HepG2 (cell line): Measurements from ENCODE around the gene FLAD1. TPM values are rescaled to one million over a fixed set of nuclear protein-coding genes. Genes with fewer than 3 reads are reported as not detected.

Experiments used
- AGO2 ChIP-seq: fragments of 200-400 bp; formaldehyde crosslinking; optimal IDR thresholded peaks from 2 replicates; pipeline ENCODE3; 2017; ENCODE audit warnings: mild to moderate bottlenecking, low read depth, low read length, moderate library complexity
- EHMT2 ChIP-seq: fragments of 200-600 bp; sonication (generic); IDR thresholded peaks from 2 replicates; pipeline ENCODE4 v1.7.0; 2017; ENCODE audit warnings: antibody characterized with exemption, low read depth, low read length, borderline replicate concordance
- EP300 ChIP-seq, 3 experiments: sonication (generic) in 1 of 3; formaldehyde crosslinking in 1 of 3; IDR thresholded peaks; 2 replicates each; pipeline versions ENCODE4 v1.5.1 to v1.6.1; 2011 to 2020; ENCODE audit warnings: low read depth in 2 of 3, low read length in 2 of 3, borderline replicate concordance in 1 of 3, improper control_type of control experiment in 1 of 3, mild to moderate bottlenecking in 1 of 3, missing genetic modification reagents in 1 of 3, moderate library complexity in 1 of 3
- FOSL2 ChIP-seq: sonication (generic); formaldehyde crosslinking; IDR thresholded peaks from 2 replicates; pipeline ENCODE4 v1.4.0; 2020; ENCODE audit warnings: missing genetic modification reagents
- MIER2 ChIP-seq: IDR thresholded peaks from 2 replicates; pipeline ENCODE4 v1.6.1; 2016; ENCODE audit warnings: missing biosample characterization, missing genetic modification reagents
- NCOA1 ChIP-seq: sonication (generic); formaldehyde crosslinking; IDR thresholded peaks from 2 replicates; pipeline ENCODE4 v1.9.0; 2021; ENCODE audit warnings: missing genetic modification reagents
- PAX8 ChIP-seq: sonication (generic); formaldehyde crosslinking; IDR thresholded peaks from 2 replicates; pipeline ENCODE4 v1.8.0; 2022; ENCODE audit warnings: mild to moderate bottlenecking, missing genetic modification reagents, borderline replicate concordance
- PITX1 ChIP-seq: sonication (generic); formaldehyde crosslinking; IDR thresholded peaks from 2 replicates; pipeline ENCODE4 v1.5.1; 2020; ENCODE audit warnings: mild to moderate bottlenecking, missing genetic modification reagents
- RFXAP ChIP-seq: sonication (generic); formaldehyde crosslinking; IDR thresholded peaks from 2 replicates; pipeline ENCODE4 v1.4.0; 2020; ENCODE audit warnings: missing genetic modification reagents, borderline replicate concordance
- SIN3A ChIP-seq: IDR thresholded peaks from 2 replicates; pipeline ENCODE4 v1.6.1; 2011; ENCODE audit warnings: low read depth, mild to moderate bottlenecking, control low read depth, low read length, borderline replicate concordance
- SMAD1 ChIP-seq: sonication (generic); formaldehyde crosslinking; IDR thresholded peaks from 2 replicates; pipeline ENCODE4 v1.4.0; 2020; ENCODE audit warnings: missing genetic modification reagents, low read depth, mild to moderate bottlenecking, borderline replicate concordance
- ZEB1 ChIP-seq: IDR thresholded peaks from 2 replicates; pipeline ENCODE4 v1.6.1; 2012; ENCODE audit warnings: mild to moderate bottlenecking, low read depth, inconsistent platforms; ENCODE audit not compliant: insufficient replicate concordance
- ZHX2 ChIP-seq, 2 experiments: sonication (generic) in 1 of 2; formaldehyde crosslinking in 1 of 2; IDR thresholded peaks; 2 replicates each; pipeline versions ENCODE4 v1.6.1 to v1.9.0; 2014 to 2022; ENCODE audit warnings: antibody characterized with exemption in 1 of 2, borderline replicate concordance in 1 of 2, inconsistent platforms in 1 of 2, low read depth in 1 of 2, missing genetic modification reagents in 1 of 2
- ZNF143 ChIP-seq: sonication (generic); formaldehyde crosslinking; IDR thresholded peaks from 2 replicates; pipeline ENCODE4 v1.4.0; 2020; ENCODE audit warnings: missing genetic modification reagents
- ZNF343 ChIP-seq: sonication (generic); formaldehyde crosslinking; IDR thresholded peaks from 2 replicates; pipeline ENCODE4 v1.4.0; 2020; ENCODE audit warnings: mild to moderate bottlenecking, missing genetic modification reagents
- ZNF614 ChIP-seq: IDR thresholded peaks from 2 replicates; pipeline ENCODE4 v1.6.1; 2018; ENCODE audit warnings: missing biosample characterization, missing genetic modification reagents, inconsistent platforms, borderline replicate concordance
- polyA plus RNA-seq, 8 experiments: library from polyadenylated mRNA; depleted of rRNA in 3 of 8; stranded (reverse) in 7 of 8; unstranded in 1 of 8; fragments of >200 nt; fragmentation: Illumina TruSeq in 4 of 8; extraction: Trizol in 4 of 8; gene quantifications; 2 replicates each; pipeline versions ENCODE4 v1.2.1 to v1.2.3, GENCODE V29; 2011 to 2016; ENCODE audit warnings: low read depth in 4 of 8, missing spikeins in 1 of 8, mixed read lengths in 1 of 8; ENCODE audit not compliant: insufficient read depth in 1 of 8
- total RNA-seq, 5 experiments: library from RNA; depleted of rRNA; stranded (reverse); fragments of >200 nt; fragmentation: Illumina TruSeq; extraction: Trizol; gene quantifications; 2 replicates each; pipeline ENCODE4 v1.2.3, GENCODE V29; 2016; ENCODE audit warnings: low read depth in 1 of 5
- TF ChIP-seq, protein P1 (sequence below): IDR thresholded peaks from 2 replicates; pipeline ENCODE4 v1.6.1; 2012; ENCODE audit warnings: low read depth, low read length, improper control_type of control experiment
- TF ChIP-seq, protein P2 (sequence below): sonication (generic); formaldehyde crosslinking; IDR thresholded peaks from 2 replicates; pipeline ENCODE4 v1.4.0; 2020; ENCODE audit warnings: missing genetic modification reagents

The FLAD1 gene
- total and polyA plus RNA-seq, 2 of the 13 experiments (the other 11 are each of a cell fraction or from before 2014, with no cell fraction given) = 25.9 to 32.8 TPM

DNA sequence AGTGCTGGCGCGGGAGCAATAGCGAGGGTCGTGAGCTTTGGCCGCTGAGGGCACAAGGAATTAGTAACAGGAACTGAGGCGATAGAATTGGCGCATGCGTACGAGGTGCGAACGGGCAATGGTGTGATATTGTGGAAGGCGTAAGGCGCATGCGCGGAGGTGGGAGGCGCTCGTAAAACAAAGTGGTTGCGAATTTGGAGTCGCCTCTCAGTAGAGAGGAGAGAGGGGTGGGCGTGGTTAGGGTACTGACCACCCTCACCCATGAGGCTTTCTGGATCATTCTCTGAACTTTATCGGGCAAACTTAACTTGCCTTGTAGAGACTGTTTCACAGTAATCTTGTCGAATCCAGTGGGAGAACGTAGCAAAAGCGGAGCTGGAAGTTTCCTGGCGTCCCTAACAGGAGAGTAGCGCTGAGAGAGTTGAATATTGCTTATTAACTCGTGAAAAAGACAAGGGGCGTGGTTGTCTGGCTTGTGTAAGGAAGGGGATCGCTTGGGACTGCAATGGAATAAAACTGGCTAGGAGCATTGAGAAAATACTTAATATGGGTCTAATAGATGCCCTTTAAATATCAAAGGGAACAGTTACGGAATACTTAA is 8.2 kb upstream of the FLAD1 start (continued):
- TF ChIP-seq ZNF614 (CRISPR knock-in tag) (no peak; the same call in 1 of the 2 replicates), EHMT2 (no peak), SMAD1 (CRISPR knock-in tag) (no peak), MIER2 (CRISPR knock-in tag) (no peak), ZNF343 (0 out of 2 replicates have a peak, but pooled peaks have one; percentile 13), NCOA1 (no peak), PAX8 (CRISPR knock-in tag) (no peak), ZEB1 (no peak), AGO2 (peak; percentile 19), FOSL2 (CRISPR knock-in tag) (no peak), ZHX2 (IDR thresholded peaks at IDR 0.05; ENCODE audit: low read depth) (no peak), ZHX2 (CRISPR knock-in tag; IDR thresholded peaks at IDR 0.05; ENCODE audit: borderline replicate concordance) (0 out of 2 replicates have a peak, but pooled peaks have one; percentile 54), EP300 (IDR thresholded peaks at IDR 0.05; ENCODE audit: low read depth in 2 of 2, low read length in 2 of 2) (no peak; a peak in 1 of 4 replicates), EP300 (CRISPR knock-in tag; IDR thresholded peaks at IDR 0.05; ENCODE audit: borderline replicate concordance) (peak; percentile 36; the same call in 1 of the 2 replicates), PITX1 (CRISPR knock-in tag) (peak; percentile 44), ZNF143 (no peak), SIN3A (peak; percentile 16; the same call in 1 of the 2 replicates), RFXAP (CRISPR knock-in tag) (0 out of 2 replicates have a peak, but pooled peaks have one; percentile 13)
- TF ChIP-seq, protein P1, sequence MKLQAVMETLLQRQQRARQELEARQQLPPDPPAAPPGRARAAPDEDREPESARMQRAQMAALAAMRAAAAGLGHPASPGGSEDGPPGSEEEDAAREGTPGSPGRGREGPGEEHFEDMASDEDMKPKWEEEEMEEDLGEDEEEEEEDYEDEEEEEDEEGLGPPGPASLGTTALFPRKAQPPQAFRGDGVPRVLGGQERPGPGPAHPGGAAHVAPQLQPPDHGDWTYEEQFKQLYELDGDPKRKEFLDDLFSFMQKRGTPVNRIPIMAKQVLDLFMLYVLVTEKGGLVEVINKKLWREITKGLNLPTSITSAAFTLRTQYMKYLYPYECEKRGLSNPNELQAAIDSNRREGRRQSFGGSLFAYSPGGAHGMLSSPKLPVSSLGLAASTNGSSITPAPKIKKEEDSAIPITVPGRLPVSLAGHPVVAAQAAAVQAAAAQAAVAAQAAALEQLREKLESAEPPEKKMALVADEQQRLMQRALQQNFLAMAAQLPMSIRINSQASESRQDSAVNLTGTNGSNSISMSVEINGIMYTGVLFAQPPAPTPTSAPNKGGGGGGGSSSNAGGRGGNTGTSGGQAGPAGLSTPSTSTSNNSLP = peak; percentile 34; the same call in 1 of the 2 replicates
- TF ChIP-seq, protein P2, sequence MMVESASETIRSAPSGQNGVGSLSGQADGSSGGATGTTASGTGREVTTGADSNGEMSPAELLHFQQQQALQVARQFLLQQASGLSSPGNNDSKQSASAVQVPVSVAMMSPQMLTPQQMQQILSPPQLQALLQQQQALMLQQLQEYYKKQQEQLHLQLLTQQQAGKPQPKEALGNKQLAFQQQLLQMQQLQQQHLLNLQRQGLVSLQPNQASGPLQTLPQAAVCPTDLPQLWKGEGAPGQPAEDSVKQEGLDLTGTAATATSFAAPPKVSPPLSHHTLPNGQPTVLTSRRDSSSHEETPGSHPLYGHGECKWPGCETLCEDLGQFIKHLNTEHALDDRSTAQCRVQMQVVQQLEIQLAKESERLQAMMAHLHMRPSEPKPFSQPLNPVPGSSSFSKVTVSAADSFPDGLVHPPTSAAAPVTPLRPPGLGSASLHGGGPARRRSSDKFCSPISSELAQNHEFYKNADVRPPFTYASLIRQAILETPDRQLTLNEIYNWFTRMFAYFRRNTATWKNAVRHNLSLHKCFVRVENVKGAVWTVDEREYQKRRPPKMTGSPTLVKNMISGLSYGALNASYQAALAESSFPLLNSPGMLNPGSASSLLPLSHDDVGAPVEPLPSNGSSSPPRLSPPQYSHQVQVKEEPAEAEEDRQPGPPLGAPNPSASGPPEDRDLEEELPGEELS = 0 out of 2 replicates have a peak, but pooled peaks have one; percentile 4
